MM.1S (cell line): Measurements from ENCODE around the gene ATF7IP2.

Source experiments
- DNase-seq: peaks from one replicate; pipeline ENCODE4 v3.0.0-alpha.2; 2015
- H2AFZ ChIP-seq: fragments of 300-600 bp; sonication (generic); 2 replicates; pipeline ENCODE4 v1.6.0; 2016; ENCODE audit warnings: antibody characterized with exemption, low read length
- H3F3A ChIP-seq: fragments of 300-600 bp; sonication (generic); 2 replicates; pipeline ENCODE4 v1.6.1; 2016; ENCODE audit warnings: mild to moderate bottlenecking, antibody characterized with exemption, low read length, moderate library complexity, mixed read lengths; ENCODE audit not compliant: insufficient read depth
- H3K27ac ChIP-seq: fragments of 300-600 bp; sonication (generic); 2 replicates; pipeline ENCODE4 v1.5.1; 2016; ENCODE audit warnings: mild to moderate bottlenecking, low read length
- H3K27me3 ChIP-seq: fragments of 300-600 bp; sonication (generic); replicated peaks from 2 replicates; pipeline ENCODE4 v1.6.0; 2016; ENCODE audit warnings: low read length; ENCODE audit not compliant: insufficient read depth
- H3K36me3 ChIP-seq: fragments of 300-600 bp; sonication (generic); replicated peaks from 2 replicates; pipeline ENCODE4 v1.6.1; 2016; ENCODE audit warnings: mild to moderate bottlenecking, low read length, mixed read lengths; ENCODE audit not compliant: insufficient read depth
- H3K4me1 ChIP-seq: fragments of 300-600 bp; sonication (generic); 2 replicates; pipeline ENCODE4 v1.6.1; 2016; ENCODE audit warnings: low read length, mixed read lengths
- H3K4me2 ChIP-seq: fragments of 300-600 bp; sonication (generic); 2 replicates; pipeline ENCODE4 v1.6.0; 2016; ENCODE audit warnings: low read depth, low read length
- H3K4me3 ChIP-seq: fragments of 300-600 bp; sonication (generic); 2 replicates; pipeline ENCODE4 v1.5.1; 2016; ENCODE audit warnings: low read length, mixed read lengths
- H3K79me2 ChIP-seq: fragments of 300-600 bp; sonication (generic); 2 replicates; pipeline ENCODE4 v1.6.1; 2016; ENCODE audit warnings: mixed run types, low read length, mixed read lengths
- H3K9ac ChIP-seq: fragments of 300-600 bp; sonication (generic); 2 replicates; pipeline ENCODE4 v1.6.1; 2016; ENCODE audit warnings: low read length, mixed read lengths
- H3K9me2 ChIP-seq: fragments of 300-600 bp; sonication (generic); replicated peaks from 2 replicates; pipeline ENCODE4 v1.6.1; 2016; ENCODE audit warnings: mild to moderate bottlenecking, low read length, mixed read lengths; ENCODE audit not compliant: insufficient read depth
- H3K9me3 ChIP-seq: fragments of 300-600 bp; sonication (generic); replicated peaks from 2 replicates; pipeline ENCODE4 v1.6.1; 2016; ENCODE audit warnings: mild to moderate bottlenecking, low read length, mixed read lengths; ENCODE audit not compliant: insufficient read depth
- H4K20me1 ChIP-seq: fragments of 300-600 bp; sonication (generic); 2 replicates; pipeline ENCODE4 v1.6.1; 2016; ENCODE audit warnings: mild to moderate bottlenecking, low read length, moderate library complexity, mixed read lengths; ENCODE audit not compliant: insufficient read depth
- EZH2 ChIP-seq: fragments of 300-600 bp; sonication (generic); optimal IDR thresholded peaks from 2 replicates; pipeline ENCODE3; 2017; ENCODE audit warnings: low read depth, mild to moderate bottlenecking, antibody characterized with exemption, low read length, mixed read lengths
- EZH2phosphoT487 ChIP-seq: fragments of 300-600 bp; sonication (generic); IDR thresholded peaks from 2 replicates; pipeline ENCODE4 v1.6.1; 2018; ENCODE audit warnings: antibody characterized with exemption, low read length
- TF ChIP-seq, protein P1 (sequence below): fragments of 300-600 bp; sonication (generic); IDR thresholded peaks from 2 replicates; pipeline ENCODE4 v1.5.1; 2016; ENCODE audit warnings: antibody characterized with exemption, low read length, mixed read lengths

The ATF7IP2 gene

DNA sequence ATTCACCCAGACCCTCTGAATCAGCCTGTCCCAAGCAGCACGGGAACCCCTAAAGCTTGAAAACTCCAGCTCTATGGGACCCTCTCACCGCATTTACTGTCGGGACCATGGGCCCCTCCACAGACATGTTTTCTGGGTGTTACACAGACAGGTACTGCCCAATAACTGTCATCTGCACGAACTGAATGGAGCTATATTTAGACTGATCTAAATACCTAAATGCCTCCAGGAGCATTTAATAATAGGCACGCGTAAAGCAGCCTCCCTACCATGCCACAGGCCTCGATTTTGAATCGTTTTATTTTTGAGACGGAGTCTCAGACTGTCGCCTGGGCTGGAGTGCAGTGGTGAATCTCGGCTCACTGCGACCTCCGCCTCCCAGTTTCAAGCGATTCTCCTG lies 144.8 kb downstream of the ATF7IP2 start:
- Histone ChIP-seq H3K27ac (no peak overlapping the region), H3K4me3 (no peak overlapping the region), H3K4me2 (no peak overlapping the region), H4K20me1 (no peaks in the 10 kb centered on the region), H3K4me1 (no peaks in the 10 kb centered on the region), H3F3A (no peaks in the 10 kb centered on the region), H3K9ac (no peak overlapping the region), H3K9me2 (no peaks in the 10 kb centered on the region), H2AFZ (no peak overlapping the region), H3K9me3 (no peaks in the 10 kb centered on the region), H3K36me3 (no peaks in the 10 kb centered on the region), H3K27me3 (no peaks in the 10 kb centered on the region), H3K79me2 (no peaks in the 10 kb centered on the region)
- no peak for DNase-seq
- TF ChIP-seq EZH2phosphoT487: no peak

DNA sequence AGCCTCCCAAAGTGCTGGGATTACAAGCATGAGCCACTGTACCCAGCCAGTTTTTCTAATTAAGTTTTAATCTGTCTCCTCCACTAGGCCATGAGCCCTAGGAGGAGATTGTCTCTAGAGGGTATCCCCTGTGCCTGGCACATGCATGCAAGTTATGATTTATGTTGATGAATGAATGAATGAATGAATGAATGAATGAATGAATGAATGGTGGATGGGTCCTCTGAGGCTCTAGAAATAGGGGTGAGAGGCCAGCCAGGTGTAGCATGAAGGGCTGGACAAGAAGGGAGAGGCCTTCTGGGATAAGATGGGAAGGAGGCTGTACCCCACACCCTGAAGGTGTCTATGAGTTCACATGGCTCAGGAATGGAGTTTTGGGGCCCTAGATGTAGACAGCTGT lies 145.7 kb downstream of the ATF7IP2 start:
- Histone ChIP-seq H3K4me3 (no peak overlapping the region), H3K9ac (no peak overlapping the region), H3K9me3 (no peaks in the 10 kb centered on the region), H3K9me2 (no peaks in the 10 kb centered on the region), H3K4me2 (no peak overlapping the region), H3K27me3 (no peaks in the 10 kb centered on the region), H3K27ac (no peak overlapping the region), H4K20me1 (no peaks in the 10 kb centered on the region), H2AFZ (no peak overlapping the region), H3K4me1 (no peaks in the 10 kb centered on the region), H3F3A (no peaks in the 10 kb centered on the region), H3K36me3 (no peaks in the 10 kb centered on the region), H3K79me2 (no peaks in the 10 kb centered on the region)
- no peak for TF ChIP-seq EZH2
- no peak for TF ChIP-seq EZH2phosphoT487
- TF ChIP-seq, protein P1, sequence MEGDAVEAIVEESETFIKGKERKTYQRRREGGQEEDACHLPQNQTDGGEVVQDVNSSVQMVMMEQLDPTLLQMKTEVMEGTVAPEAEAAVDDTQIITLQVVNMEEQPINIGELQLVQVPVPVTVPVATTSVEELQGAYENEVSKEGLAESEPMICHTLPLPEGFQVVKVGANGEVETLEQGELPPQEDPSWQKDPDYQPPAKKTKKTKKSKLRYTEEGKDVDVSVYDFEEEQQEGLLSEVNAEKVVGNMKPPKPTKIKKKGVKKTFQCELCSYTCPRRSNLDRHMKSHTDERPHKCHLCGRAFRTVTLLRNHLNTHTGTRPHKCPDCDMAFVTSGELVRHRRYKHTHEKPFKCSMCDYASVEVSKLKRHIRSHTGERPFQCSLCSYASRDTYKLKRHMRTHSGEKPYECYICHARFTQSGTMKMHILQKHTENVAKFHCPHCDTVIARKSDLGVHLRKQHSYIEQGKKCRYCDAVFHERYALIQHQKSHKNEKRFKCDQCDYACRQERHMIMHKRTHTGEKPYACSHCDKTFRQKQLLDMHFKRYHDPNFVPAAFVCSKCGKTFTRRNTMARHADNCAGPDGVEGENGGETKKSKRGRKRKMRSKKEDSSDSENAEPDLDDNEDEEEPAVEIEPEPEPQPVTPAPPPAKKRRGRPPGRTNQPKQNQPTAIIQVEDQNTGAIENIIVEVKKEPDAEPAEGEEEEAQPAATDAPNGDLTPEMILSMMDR: no peak
- DNase-seq: no peak
